Neural crest cell (in vitro differentiated cells): Measurements from ENCODE around the gene MAP6. TPM values are rescaled to one million over a fixed set of nuclear protein-coding genes. Genes with fewer than 3 reads are reported as not detected.
A peak's percentile ranks its signal among the peaks of the same experiment; 100 is the strongest.

Experiments
- DNase-seq: peaks from one replicate; pipeline ENCODE4 v3.0.0; 2021; ENCODE audit warnings: low read depth, mixed read lengths, low spot score
- H3K27ac Mint-ChIP-seq: one replicate; pipeline ENCODE4 v1.8.0; 2021; ENCODE audit warnings: mild to moderate bottlenecking, mixed read lengths; ENCODE audit not compliant: unreplicated experiment
- H3K27me3 Mint-ChIP-seq: 2 replicates; pipeline ENCODE4 v1.8.0; 2021; ENCODE audit warnings: low read depth, mild to moderate bottlenecking, mixed read lengths
- H3K36me3 Mint-ChIP-seq: 2 replicates; pipeline ENCODE4 v1.8.0; 2021; ENCODE audit warnings: low read depth, mild to moderate bottlenecking, mixed read lengths
- H3K4me1 Mint-ChIP-seq: 2 replicates; pipeline ENCODE4 v1.8.0; 2021; ENCODE audit warnings: mixed read lengths
- H3K4me3 Mint-ChIP-seq: one replicate; pipeline ENCODE4 v1.8.0; 2021; ENCODE audit warnings: mild to moderate bottlenecking, mixed read lengths
- H3K9me3 Mint-ChIP-seq: 2 replicates; pipeline ENCODE4 v1.8.0; 2021; ENCODE audit warnings: mixed read lengths
- CTCF ChIP-seq: fragments of 200-600 bp; sonication (generic); conservative IDR thresholded peaks from 2 replicates; pipeline ENCODE4 v1.5.0; 2021; ENCODE audit warnings: antibody characterized with exemption, mild to moderate bottlenecking
- total RNA-seq: library from RNA; stranded (reverse); gene quantifications from 2 replicates; pipeline ENCODE4 v1.2.1, GENCODE V29; 2021

MAP6 gene
- total RNA-seq, 1 donor from 2014 or later = 57.7 TPM

GRCh38 chr11:75615751-75616150 is 53.1 kb downstream of the MAP6 start:
- Mint-ChIP-seq H3K36me3 (no peaks in the 10 kb centered on the region), H3K9me3 (no peaks in the 10 kb centered on the region), H3K4me1 (peaks cover 37% of the 10 kb centered on the region), H3K27ac (no peak overlapping the region), H3K27me3 (no peaks in the 10 kb centered on the region), H3K4me3 (no peak overlapping the region)
- no peak for TF ChIP-seq CTCF
- no peak for DNase-seq

- no peak for TF ChIP-seq CTCF
- Mint-ChIP-seq H3K4me3 (no peak overlapping the region), H3K36me3 (no peaks in the 10 kb centered on the region), H3K27ac (no peak overlapping the region), H3K9me3 (no peaks in the 10 kb centered on the region), H3K27me3 (no peaks in the 10 kb centered on the region), H3K4me1 (peaks cover 38% of the 10 kb centered on the region)
- no peak for DNase-seq
These were observed 57.0 kb downstream of the MAP6 start for GRCh38 chr11:75611823-75612222.

- no peak for DNase-seq
- peaks cover 9% of the 10 kb centered on the region for H3K4me1 Mint-ChIP-seq
- no peaks in the 10 kb centered on the region for H3K9me3 Mint-ChIP-seq
- no peak overlapping the region for H3K27ac Mint-ChIP-seq
- no peaks in the 10 kb centered on the region for H3K27me3 Mint-ChIP-seq
- TF ChIP-seq CTCF = no peak
- H3K36me3 Mint-ChIP-seq = no peaks in the 10 kb centered on the region
- H3K4me3 Mint-ChIP-seq = no peak overlapping the region
These were observed 62.7 kb downstream of the MAP6 start for GRCh38 chr11:75606099-75606498.

GRCh38 chr11:75603791-75604736 is 64.8 kb downstream of the MAP6 start:
- Mint-ChIP-seq H3K27ac (no peak overlapping the region), H3K4me1 (peaks cover 9% of the 10 kb centered on the region), H3K36me3 (no peaks in the 10 kb centered on the region), H3K27me3 (no peaks in the 10 kb centered on the region), H3K4me3 (no peak overlapping the region), H3K9me3 (no peaks in the 10 kb centered on the region)
- no peak for DNase-seq
- no peak for TF ChIP-seq CTCF

- no peak for TF ChIP-seq CTCF
- Mint-ChIP-seq H3K4me1 (peaks cover 16% of the 10 kb centered on the region), H3K27ac (peak overlapping the region; percentile 38), H3K36me3 (no peaks in the 10 kb centered on the region), H3K9me3 (no peaks in the 10 kb centered on the region), H3K4me3 (no peak overlapping the region), H3K27me3 (no peaks in the 10 kb centered on the region)
- DNase-seq = no peak
These were observed 65.9 kb downstream of the MAP6 start for GRCh38 chr11:75602951-75603350.
